ENCODE measurements around the gene FBXL15. TPM values are rescaled to one million over a fixed set of nuclear protein-coding genes. Genes with fewer than 3 reads are reported as not detected.
A peak's percentile ranks its signal among the peaks of the same experiment; 100 is the strongest.

The FBXL15 gene
- total RNA-seq, 1 donor from 2014 or later = 8.6 TPM

DNA sequence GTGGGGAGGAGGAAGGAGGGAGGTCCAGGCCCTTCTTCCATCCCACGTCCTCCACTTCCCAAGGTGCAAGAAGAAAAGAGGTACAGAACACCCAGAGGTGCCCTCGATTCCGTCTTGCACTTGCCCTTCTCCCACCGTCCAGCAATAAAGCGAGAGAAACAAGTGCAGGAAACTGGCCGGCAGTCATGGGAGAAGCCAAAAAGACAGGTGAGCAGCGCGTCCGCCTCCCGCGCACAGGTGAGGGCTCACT is 29.4 kb downstream of the FBXL15 start:
- no peaks in the 10 kb centered on the region for H3K27me3 Mint-ChIP-seq (ENCODE audit: low read depth, unreplicated experiment)
- Histone ChIP-seq H2AFZ (ENCODE audit: low read depth, low read length) (peak overlapping the region; percentile 90), H3K9ac (ENCODE audit: low read length) (peak overlapping the region; percentile 74), H3K27me3 (ENCODE audit: insufficient read depth, low read length) (no peaks in the 10 kb centered on the region), H3K4me1 (ENCODE audit: insufficient read depth, low read length) (peaks cover 23% of the 10 kb centered on the region), H3K9me3 (ENCODE audit: insufficient read depth, low read depth, low read length) (no peaks in the 10 kb centered on the region), H3K79me2 (ENCODE audit: insufficient read depth, low read length) (no peaks in the 10 kb centered on the region), H3K4me3 (ENCODE audit: insufficient read depth, low read depth, low read length) (peak overlapping the region; percentile 69), H4K20me1 (ENCODE audit: insufficient read depth, low read length) (no peaks in the 10 kb centered on the region), H3K27ac (ENCODE audit: low read depth, low read length) (no peak overlapping the region), H3K36me3 (ENCODE audit: insufficient read depth, low read length) (no peaks in the 10 kb centered on the region), H3K4me2 (ENCODE audit: low read length) (peak overlapping the region; percentile 99)
- H3K27ac Mint-ChIP-seq (ENCODE audit: unreplicated experiment) = no peak overlapping the region
- DNase-seq (ENCODE audit: low read depth) = no peak
- peaks cover 2% of the 10 kb centered on the region for H3K36me3 Mint-ChIP-seq (ENCODE audit: low read depth, unreplicated experiment)
- H3K9me3 Mint-ChIP-seq (ENCODE audit: unreplicated experiment) = no peaks in the 10 kb centered on the region
- peaks cover 17% of the 10 kb centered on the region for H3K4me1 Mint-ChIP-seq (ENCODE audit: low read depth, unreplicated experiment)
- peak overlapping the region; percentile 92 for H3K4me3 Mint-ChIP-seq (ENCODE audit: unreplicated experiment)
- no peak for FAIRE-seq
- TF ChIP-seq EZH2 (IDR thresholded peaks at IDR 0.05; ENCODE audit: insufficient read depth, low read length) = no peak
- TF ChIP-seq, protein P1, sequence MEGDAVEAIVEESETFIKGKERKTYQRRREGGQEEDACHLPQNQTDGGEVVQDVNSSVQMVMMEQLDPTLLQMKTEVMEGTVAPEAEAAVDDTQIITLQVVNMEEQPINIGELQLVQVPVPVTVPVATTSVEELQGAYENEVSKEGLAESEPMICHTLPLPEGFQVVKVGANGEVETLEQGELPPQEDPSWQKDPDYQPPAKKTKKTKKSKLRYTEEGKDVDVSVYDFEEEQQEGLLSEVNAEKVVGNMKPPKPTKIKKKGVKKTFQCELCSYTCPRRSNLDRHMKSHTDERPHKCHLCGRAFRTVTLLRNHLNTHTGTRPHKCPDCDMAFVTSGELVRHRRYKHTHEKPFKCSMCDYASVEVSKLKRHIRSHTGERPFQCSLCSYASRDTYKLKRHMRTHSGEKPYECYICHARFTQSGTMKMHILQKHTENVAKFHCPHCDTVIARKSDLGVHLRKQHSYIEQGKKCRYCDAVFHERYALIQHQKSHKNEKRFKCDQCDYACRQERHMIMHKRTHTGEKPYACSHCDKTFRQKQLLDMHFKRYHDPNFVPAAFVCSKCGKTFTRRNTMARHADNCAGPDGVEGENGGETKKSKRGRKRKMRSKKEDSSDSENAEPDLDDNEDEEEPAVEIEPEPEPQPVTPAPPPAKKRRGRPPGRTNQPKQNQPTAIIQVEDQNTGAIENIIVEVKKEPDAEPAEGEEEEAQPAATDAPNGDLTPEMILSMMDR (IDR thresholded peaks at IDR 0.05; ENCODE audit: insufficient read depth, low read depth, low read length) = no peak

DNA sequence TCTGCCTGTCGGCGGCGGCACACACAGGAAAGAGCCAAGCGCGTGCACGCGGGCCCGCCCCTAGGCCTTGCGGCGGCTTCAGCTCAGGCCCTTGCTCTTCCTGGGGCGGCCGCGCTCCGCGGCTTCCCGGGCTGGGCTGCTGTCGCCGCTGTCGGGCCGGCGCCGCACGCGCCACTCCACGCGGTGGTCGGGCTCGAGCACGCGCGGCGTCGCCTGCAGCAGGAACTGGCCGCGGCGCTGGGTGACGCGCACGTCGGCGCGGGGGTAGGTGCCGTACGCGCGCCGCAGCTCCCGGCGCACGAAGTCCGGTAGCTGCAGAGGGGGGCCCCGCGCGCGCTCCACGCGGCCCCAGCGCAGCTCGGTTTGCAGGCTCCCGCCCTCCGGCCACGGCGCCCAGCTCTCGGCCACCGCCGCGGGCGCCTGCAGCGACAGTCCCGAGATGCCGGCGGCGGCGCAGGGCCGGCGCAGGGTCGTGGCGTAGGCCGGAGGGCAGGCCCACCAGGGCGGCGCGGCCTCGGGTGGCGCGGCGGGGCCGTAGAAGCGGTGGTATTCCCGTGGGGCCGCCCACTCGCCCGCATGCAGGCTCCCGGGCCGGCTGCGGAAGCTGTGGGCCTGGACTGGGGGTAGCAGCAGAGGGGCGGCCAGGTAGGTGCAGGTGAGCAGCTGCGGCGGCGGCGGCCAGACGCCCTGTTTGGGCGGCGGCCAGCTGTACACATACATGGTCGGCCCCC is 29.9 kb downstream of the FBXL15 start:
- DNase-seq (ENCODE audit: low read depth) (peak; percentile 62), FAIRE-seq (no peak)
- H3K9me3 ChIP-seq (ENCODE audit: insufficient read depth, low read depth, low read length) = no peaks in the 10 kb centered on the region

More for the DNA sequence above, 29.9 kb downstream of the FBXL15 start:
- Histone ChIP-seq H3K4me2 (ENCODE audit: low read length) (peak overlapping the region; percentile 99), H3K9ac (ENCODE audit: low read length) (peak overlapping the region; percentile 74), H3K4me1 (ENCODE audit: insufficient read depth, low read length) (peaks cover 23% of the 10 kb centered on the region), H4K20me1 (ENCODE audit: insufficient read depth, low read length) (no peaks in the 10 kb centered on the region), H3K27ac (ENCODE audit: low read depth, low read length) (no peak overlapping the region), H3K4me3 (ENCODE audit: insufficient read depth, low read depth, low read length) (peak overlapping the region; percentile 69), H2AFZ (ENCODE audit: low read depth, low read length) (peak overlapping the region; percentile 90), H3K79me2 (ENCODE audit: insufficient read depth, low read length) (no peaks in the 10 kb centered on the region), H3K36me3 (ENCODE audit: insufficient read depth, low read length) (no peaks in the 10 kb centered on the region), H3K27me3 (ENCODE audit: insufficient read depth, low read length) (no peaks in the 10 kb centered on the region)
- no peaks in the 10 kb centered on the region for H3K27me3 Mint-ChIP-seq (ENCODE audit: low read depth, unreplicated experiment)
- H3K4me3 Mint-ChIP-seq (ENCODE audit: unreplicated experiment) = peak overlapping the region; percentile 92
- TF ChIP-seq, protein P1 (IDR thresholded peaks at IDR 0.05; ENCODE audit: insufficient read depth, low read depth, low read length) = no peak
- no peak for TF ChIP-seq EZH2 (IDR thresholded peaks at IDR 0.05; ENCODE audit: insufficient read depth, low read length)
- no peak overlapping the region for H3K27ac Mint-ChIP-seq (ENCODE audit: unreplicated experiment)
- peaks cover 20% of the 10 kb centered on the region for H3K4me1 Mint-ChIP-seq (ENCODE audit: low read depth, unreplicated experiment)
- peaks cover 2% of the 10 kb centered on the region for H3K36me3 Mint-ChIP-seq (ENCODE audit: low read depth, unreplicated experiment)
- no peaks in the 10 kb centered on the region for H3K9me3 Mint-ChIP-seq (ENCODE audit: unreplicated experiment)
